Islet precursor cell (in vitro differentiated cells): ENCODE results near the gene PRR14L.
A peak's percentile ranks its signal among the peaks of the same experiment; 100 is the strongest.
"Not testable (repeated sequence)": the region's sequence is repeated elsewhere in the genome, so short reads cannot be mapped to it uniquely, and the experiment has no call there.

Experiments
- DNase-seq: peaks from one replicate; pipeline ENCODE4 v3.0.0-alpha.2; 2018

PRR14L gene

DNA sequence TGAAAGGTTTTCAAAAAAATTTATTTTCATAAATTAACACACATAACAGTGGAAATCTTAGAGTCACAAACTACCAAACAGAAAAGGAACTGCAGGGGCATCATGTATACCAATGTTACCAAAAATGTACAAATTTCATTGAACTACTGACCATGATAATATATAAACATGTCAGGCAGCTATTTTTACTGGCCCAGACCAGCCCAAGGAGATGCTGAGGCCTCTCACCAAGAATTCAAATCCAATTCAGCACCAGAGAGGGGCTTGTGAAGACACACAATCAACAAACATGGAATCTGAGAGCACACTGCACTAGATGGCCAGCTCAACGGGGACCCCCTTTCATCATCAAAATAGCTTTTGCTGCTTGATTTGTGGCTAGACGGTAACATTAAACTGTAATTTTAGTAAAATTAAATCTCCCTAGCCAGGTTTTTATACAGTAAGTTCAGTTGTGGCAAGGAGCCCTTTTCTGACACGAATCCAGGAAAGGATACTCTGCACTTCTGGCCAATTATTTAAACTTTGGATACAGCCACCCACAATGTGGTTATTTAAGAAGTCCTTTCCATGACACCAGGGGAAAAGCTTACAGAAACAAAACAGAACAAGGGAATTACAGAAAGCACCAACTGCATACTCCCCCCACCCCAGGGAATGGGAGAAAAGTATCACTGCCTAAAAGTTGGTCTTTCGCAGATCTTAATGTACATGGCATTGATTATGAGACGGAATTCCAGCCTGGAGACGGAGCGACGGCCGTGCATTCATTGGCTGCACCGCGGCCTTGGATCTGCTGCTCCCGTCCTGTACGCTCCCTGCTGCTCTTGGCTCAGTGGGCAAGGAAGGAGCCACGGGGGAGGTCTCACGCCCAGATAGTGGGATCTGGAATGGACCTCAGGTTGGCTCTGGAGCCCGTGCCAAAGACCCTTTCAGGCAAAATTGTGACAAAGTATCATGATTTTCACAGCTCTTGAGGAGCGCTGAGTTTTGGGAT, 68.3 kb downstream of the PRR14L start:
- no peak for DNase-seq

DNA sequence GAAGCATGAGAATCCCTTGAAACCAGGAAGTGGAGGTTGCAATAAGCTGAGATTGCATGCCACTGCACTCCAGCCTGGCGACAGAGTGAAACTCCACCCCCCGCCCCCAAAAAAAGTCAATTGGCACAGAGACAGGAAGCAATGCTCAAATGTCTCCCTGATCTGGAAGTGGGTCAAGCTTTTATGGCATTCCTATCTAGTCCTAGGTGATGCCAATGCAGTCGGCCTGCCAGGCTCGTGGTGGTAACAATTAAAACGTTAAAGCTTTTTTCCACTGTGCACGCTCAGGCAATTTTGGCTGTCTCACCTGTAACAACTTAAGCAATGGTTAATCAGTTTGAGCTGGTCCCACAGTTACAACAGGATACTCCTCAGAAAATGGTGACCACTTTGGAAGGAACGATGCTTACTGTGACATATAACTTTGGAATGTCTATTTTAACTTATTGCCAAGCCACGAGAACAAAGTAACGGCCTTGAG, 69.0 kb downstream of the PRR14L start:
- DNase-seq: no peak

DNA sequence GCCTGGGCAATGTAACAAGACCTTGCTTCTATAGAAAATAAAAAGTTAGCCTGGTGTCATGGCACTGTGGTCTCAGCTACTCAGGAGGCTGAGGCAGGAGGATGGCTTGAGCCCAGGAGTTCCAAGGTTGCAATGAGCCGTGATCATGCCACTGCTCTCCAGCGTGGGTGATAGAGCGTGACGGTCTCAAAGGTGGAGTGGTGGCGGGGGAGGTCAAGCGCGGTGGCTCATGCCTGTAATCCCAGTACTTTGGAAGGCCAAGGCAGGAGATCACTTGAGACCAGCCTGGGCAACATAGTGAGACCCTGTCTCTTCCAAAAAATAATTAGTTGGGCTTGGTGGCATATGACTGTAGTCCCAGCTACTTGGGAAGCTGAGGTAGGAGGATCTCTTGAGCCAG, 71.2 kb downstream of the PRR14L start:
- DNase-seq: no peak

DNA sequence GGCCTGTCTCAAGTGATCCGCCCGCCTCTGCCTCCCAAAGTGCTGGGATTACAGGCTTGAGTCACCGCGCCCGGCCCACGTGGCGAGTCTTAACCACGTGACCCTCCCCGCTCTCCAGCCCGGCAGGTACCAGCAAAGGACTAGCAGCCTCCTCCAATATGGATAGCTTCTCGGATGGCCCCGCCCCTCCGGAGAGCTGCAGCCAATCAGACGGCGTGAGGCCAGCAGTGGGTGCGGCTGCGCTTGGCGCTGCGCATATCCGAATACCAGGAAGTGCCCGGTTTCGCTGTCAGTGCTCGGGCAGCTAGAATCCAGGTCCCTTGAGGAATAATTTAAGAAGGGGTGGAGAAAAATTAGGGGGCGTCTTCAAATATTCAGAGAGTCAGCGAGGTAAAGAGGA, 73.2 kb downstream of the PRR14L start:
- DNase-seq: peak; percentile 95

DNA sequence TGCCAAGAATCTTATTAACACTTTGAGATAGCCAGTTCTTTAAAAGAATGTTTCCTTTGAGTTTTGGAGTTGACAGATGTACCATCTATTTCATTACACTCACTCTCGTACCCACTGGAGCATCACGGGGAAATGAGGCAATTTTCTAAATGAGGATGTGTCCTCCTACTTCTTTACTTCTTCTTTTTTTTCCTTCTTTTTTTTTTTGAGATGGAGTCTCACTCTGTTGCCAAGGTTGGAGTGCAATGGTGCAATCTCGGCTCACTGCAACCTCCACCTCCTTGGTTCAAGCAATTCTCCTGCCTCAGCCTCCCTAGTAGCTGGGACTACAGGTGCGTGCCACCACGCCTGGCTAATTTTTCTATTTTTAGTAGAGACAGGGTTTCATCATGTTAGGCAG, 75.7 kb downstream of the PRR14L start:
- DNase-seq: not testable (repeated sequence)

DNA sequence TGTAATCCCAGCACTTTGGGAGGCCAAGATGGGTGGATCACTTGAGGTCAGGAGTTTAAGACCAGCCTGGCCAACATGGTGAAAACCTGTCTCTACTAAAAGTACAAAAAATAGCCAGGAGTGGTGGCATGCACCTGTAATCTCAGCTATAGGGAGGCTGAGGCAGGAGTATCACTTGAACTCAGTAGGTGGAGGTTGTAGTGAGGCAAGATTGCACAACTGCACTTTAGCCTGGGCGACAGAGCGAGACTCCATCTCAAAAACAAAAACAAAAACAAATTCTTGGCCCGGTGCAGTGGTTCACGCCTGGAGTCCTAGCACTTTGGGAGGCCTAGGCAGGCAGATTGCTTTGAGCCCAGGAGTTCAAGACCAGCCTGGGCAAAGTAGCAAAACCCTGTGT, 81.1 kb downstream of the PRR14L start:
- not testable (repeated sequence) for DNase-seq

DNA sequence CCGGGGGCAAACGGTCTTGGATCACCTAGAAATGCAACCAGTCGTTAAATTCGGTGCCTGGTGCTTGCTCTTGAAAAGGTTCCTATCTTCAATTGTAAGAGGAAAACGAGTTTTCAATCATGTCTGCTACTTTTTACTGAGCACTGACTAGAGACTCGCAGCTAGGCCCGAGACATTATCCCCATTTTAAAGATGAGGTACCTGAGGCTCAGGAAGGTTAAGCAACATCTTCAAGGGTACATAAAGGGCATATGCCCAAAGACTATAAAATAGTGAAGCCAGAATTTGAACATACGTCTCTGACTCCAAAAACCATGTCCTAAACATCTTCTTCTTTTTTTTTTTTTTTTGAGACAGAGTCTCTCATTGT, 87.3 kb downstream of the PRR14L start:
- DNase-seq: no peak

DNA sequence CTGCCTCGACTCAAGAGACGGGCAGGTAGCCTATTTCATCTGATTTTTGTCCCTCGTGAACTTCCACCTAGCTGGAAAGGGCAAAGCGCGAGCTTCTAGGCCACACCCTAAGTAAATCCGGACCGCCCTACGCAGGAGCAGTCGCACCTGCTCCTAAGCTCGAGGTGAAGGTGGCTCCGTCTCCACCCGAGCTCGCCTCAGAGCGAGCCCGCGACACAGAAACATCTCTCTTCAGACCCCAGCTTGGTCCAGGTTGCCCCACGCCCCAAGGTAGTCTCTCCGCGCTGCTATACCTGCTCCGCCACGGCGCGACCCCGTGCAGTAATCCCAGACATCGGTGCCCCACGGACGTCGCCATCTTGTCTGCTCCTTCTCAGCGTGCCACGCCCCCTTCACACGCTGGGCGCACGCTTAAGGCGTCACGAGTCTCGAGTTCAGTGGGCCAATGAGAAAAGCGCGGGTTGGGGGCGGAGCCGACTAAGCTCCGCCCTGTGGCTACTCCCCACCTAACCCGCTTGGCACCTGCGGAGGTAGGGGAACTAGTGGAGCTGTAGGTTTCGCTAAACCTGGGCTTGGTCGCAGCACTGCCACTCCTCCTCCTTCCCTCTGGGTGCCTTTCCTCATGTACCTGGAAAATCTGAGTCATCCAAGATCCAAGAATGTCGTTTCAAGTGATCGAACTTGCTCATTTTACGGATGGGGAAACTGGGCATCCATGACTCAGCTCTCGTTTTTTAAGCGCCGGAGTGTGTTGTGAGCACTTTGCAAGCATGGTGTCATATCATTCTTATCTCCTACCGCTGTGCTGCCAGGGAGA, 87.9 kb downstream of the PRR14L start, which contains the start of gene PISD:
Gene PISD, minus strand, starts transcription at position 365 of the 817 bp plus-strand sequence. Its CDS starts 7 bp downstream, at position 358.
- peak; percentile 97 for DNase-seq

DNA sequence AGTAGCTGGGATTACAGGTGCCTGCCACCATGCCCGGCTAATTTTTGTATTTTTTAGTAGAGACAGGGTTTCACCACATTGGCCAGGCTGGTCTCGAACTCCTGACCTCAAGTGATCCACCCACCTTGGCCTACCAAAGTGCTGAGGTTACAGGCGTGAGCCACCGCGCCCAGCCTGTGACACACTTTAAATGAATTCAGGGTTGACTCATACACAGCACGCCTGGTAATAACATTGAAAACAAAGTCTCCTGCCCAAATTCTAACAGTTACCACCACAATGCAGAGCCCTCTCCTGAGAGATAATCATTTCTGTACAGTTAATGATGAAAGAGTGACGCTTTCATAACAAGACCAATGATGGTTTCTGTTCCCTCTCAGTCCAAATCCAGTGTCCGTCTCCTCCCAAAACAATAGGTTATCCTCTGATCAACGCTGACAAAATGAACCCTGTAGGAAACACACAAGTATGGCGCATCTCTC, 89.0 kb downstream of the PRR14L start:
- DNase-seq: not testable (repeated sequence)

DNA sequence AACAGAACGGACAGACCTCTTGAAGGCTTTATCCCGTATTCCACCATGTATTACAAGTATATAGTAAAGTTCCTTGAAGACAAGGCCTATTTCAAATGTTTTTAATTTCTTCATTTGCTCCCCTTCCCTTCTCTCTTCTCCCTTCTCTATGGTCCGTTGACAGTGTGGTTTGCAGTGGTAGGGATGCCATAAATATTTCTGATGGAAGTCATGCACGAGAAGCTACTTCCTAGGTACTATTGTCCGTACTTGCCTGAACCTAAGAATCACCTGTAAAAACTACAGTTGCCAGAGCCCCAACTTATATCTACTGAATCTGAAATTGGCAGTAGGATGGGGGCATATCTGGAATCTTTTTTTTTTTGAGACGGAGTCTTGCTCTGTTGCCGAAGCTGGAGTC, 90.7 kb downstream of the PRR14L start:
- DNase-seq: no peak

DNA sequence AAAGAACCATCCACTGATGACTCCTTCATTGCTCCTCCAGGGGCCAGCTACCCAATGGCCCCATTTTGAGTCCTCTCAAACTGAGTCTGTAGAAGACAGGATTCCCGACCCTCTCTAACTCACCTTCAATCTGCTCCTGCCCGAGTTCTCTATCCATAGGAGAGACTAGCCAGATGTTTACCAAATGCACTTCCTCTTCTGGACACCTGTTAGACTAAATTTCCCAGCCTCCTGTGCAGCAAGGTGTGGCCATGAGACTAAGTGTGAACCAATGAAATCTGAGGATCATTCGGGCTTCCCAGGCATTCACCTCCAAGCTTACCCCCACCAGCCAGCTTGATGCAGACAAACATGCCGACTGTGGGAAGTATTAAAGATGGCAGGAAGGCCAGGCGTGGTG, 95.5 kb downstream of the PRR14L start:
- DNase-seq: no peak

DNA sequence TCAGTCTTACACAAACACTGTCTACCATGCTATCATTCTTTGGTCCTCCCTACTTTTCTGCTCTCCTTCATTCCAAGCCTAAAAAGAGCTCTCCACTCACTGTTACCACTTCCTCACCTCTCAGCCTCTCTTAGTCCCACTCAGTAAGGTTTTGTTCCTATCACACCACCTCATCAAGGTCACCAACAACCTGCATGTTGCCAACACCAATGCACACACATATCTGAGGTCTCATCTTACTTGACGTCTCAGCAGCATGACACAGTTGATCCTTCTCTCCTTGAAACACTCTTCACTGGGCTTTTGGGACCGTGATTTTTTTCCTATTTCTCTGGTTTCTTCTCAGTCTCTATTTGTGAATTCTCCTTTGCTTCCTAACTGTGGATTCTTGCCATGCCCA, 96.0 kb downstream of the PRR14L start:
- DNase-seq: no peak

DNA sequence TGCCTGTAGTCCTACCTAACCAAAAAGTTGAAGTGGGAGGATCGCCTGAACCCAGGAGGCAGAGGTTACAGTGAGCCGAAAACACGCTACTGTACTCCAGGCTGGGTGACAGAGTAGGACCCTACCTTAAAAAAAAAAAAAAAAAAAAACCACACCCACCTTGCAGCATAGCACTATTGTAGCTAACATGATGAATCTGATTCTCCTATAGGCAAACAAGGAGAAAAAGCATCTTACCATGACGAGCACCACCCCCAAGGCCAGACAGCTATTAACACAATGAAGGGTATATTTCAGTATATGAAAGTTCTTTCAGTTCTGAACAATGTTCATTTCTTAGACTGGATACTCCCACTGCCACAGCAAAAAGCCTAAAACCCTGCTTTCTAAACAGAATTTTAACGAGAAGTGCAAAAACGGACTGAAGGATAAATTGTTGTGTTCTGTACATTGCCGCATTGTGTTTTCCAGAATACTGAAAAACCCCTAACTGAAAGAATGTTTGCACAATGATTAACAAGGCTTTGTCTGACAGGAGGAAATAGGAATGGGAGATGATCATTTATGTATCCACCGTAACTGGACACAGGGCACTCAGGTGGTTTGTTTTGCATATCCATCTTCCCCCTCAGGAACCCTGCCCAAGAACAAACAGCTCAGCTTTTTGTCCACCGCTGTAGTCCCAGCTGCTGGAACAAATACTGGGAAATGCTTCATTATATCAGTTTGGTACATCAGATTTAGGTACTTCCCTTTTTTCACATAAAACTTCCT, 96.8 kb downstream of the PRR14L start:
- no peak for DNase-seq

DNA sequence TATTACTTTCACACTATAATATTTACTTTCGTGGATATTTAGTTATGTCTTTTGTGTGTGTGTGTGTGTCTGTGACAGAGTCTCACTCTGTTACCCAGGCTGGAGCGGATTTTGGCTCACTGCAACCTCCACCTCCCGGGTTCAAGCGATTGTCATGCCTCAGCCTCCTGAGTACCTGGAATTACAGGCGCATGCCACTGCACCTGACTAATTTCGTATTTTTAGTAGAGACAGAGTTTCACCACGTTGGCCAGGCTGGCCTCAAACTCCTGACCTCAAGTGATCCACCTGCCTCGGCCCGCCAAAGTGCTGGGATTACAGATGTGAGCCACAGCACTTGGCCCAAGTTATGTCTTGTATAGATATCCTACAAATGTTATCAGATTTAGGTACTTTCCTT, 97.8 kb downstream of the PRR14L start:
- no peak for DNase-seq

DNA sequence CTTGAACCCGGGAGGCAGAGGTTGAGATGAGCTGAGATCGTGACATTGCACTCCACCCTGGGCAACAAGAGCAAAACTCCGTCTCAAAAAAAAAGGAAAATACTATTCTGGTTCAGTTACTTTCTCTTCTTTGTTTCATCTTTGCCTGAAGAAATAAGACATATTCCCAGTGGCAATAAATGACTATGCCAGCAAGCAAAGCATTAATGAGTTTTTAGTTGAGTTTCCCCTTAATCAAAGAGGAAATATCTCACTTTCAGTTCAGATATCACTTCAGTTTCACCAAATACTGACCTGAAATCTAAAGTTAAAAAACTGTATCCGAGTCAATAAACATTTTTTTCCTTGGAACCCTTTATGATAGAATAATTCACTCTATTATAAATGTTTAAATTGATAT, 98.3 kb downstream of the PRR14L start:
- no peak for DNase-seq

DNA sequence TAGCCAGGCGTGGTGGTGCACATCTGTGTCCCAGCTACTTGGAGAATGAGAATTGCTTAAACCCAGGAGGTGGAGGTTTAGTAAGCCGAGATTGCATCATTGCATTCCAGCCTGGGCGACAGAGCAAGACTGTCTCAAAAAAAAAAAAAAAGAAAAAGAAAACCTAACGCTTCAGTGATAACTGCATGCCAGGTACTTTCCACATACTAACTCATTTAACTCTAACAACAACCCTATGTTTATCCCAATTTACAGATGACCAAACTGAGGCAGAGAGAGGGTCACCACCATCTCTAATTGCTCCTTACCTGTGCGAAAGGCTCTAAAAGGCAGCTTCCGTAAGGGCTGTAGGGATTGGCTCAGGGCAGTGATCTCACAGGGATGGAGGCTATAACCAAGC, 99.5 kb downstream of the PRR14L start:
- no peak for DNase-seq

DNA sequence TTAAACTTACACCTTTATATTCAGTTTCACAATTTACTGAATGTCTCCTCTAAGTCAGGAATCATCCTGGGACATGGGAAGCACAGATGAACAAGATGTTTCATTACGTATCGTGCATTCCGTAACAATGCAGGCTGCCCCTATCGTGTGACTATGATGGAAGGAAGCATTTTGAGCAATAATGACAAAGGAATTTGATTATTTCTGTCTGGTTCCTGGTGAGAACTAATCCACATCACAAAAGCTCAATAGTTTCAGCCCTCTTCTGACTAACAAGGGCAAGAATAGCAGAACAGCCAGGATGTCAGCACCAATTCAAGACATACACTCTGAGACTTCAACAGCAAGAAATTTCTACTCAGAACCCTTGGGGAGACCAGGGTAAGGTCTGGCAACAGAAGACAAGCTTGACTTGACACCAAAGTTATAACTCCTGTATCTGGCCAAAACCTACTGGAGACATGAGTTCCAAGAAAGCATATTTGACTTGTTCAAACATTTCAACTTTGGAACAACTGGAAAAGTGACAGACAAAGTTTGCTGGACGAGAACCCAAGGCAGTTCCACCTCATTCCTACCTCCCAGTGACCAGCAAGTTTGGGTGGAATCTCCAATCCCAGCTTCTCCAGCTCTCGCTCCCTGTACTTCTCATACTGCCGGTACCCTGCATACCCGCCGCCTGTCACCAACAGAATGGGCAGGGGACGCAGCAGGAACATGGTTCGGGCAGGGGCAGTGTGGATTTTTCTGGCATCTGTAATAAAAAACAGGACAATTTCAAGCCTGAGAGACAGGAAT, 102.2 kb downstream of the PRR14L start:
- no peak for DNase-seq

DNA sequence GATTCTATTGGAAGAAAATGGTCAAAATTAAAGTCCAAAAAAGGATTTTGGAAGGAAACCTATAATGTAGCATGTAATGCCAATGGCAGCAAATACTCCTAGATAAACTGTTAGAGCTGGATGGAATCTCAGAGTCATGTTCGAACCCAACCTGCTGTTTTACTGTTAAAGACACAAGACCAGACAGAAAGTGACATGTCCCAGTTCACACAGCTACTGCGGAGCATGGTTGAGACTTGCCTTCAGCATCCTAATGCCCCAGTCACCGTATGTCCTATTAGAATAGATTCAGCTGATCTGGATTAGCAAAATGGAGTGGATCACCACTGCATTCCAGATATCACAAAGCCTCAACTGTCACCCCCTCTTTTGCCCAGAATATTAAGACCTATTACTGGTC, 102.9 kb downstream of the PRR14L start:
- no peak for DNase-seq

DNA sequence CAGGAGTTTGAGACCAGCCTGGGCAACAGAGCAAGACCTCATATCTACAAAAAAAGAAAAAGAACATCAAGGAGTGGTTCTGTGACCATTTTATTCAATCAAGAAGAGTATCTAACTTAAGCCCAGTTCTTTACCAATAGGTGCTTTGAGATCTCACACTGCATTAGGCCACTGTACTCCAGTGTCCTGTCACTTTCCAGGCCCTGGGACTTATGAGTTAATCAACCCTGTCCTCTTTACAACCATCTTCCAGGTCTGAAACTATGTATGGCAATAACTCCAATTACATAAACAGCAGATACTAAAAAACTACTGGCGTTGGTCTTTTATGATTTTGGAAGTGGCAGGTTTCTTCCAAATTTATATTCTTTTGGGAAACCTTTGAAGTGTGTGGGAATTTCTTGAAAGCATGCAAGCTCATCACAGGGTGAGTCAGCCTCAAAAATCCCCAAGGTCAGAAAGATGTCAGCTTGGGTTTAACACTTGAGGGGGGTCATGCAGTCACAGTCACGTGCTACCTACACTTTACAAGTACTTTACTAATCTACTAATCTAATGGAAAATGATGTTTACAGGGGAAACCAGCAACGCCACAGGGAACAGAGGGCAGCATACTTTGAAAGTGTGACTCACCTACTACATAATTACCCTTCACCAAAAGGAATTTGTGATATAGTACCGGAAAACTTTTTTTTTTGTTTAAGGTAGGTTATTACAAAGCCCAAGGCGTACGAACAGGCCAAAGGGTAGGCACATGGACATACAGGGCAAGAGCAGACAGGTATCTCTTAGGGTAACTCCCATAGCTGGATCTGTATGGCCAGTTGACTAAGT, 103.5 kb downstream of the PRR14L start:
- DNase-seq: peak; percentile 82

DNA sequence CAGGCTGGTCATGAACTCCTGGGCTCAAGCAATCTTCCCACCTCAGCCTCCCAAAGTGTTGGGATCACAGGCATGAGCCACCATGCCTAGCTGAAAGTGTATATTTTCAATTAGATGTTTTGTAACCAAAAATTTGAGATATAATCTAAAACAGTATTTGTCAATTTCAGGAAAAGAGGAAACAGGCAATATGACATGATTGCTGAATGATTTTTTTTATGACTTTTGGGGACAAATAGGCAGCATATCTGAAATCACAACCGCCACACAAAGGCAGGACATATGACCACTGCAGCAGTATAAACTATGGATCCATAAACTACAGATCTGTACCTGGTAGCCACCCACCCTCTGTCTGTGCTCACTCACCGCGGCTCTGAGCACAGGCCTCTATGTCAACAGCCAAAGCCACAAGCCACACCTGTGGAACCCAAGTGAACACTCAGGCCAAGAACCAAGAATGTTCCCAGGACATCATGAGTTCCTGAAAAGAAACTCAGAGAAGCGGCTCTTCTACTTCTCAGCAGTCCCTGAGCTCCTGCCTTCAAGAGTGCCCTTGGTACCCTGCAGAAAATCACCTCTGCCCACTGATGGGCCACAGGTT, 110.4 kb downstream of the PRR14L start:
- DNase-seq: no peak
